ENCODE measurements around the gene AZU1. TPM values are rescaled to one million over a fixed set of nuclear protein-coding genes. Genes with fewer than 3 reads are reported as not detected.

The AZU1 gene
- total RNA-seq, 1 experiment from 2014 or later, result not detected

DNA sequence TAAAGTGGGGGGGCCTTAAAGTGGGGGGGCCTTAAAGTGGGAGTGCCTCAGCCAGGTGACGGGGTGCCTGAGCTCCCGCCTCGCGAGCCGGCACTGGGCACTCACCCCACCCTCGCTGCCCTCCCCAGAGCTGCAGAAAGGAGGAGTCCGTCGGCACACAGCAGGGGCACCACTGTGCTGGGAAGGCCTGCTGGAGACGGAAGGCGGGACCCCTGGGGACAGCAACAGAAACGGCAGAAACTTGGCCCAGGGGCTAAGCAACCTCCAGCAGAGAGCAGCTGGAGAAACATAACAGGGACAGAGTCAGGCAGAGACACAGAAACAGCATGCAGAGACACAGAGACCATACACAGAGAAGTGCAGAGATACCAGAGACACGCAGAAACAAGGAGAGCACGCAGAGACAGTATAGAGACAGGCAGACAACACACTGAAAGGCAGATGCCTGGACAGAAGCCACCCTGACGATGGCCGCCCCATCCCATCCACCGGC is 39.7 kb downstream of the AZU1 start:
- BruUV-seq (replicated peaks), result no TSS peak
- peaks cover 26% of the 10 kb centered on the region for H3K36me3 ChIP-seq (ENCODE audit: insufficient read depth, low read length, poor library complexity, severe bottlenecking)
- POLR2A ChIA-PET (ENCODE audit: low non-redundant PET), result interaction anchor here (0.6 to 0.7 kb wide), 2 partner anchors 48 to 120 kb away, joined by 8 to 9 read pairs; no protein-coding TSS in a partner anchor
- intact Hi-C loops (cut with micrococcal nuclease; ENCODE audit: unreplicated experiment), result loop anchor here (10.0 kb wide), 1 partner anchor 377 kb away; the partner anchor contains the start of genes ATP5F1D and MIDN
- H3K27me3 ChIP-seq (replicated peaks; ENCODE audit: insufficient read depth, low read depth, low read length, poor library complexity), result no peaks in the 10 kb centered on the region
- CTCF ChIA-PET, result interaction anchor here (0.7 kb wide), 1 partner anchor 134 kb away, joined by 3 read pairs; no protein-coding TSS in a partner anchor
- peaks cover 62% of the 10 kb centered on the region for H3K4me1 ChIP-seq (ENCODE audit: insufficient read depth, low read length, poor library complexity, severe bottlenecking)
- DNase-seq (ENCODE audit: low spot score), result peak; percentile 89
- TF ChIP-seq CTCF (conservative IDR thresholded peaks at IDR 0.05; ENCODE audit: low read depth, low read length) (no peak), EZH2 (IDR thresholded peaks at IDR 0.05; ENCODE audit: borderline replicate concordance, low read depth, low read length, poor library complexity, severe bottlenecking) (no peak)
- H3K4me3 ChIP-seq (ENCODE audit: low read depth, low read length, poor library complexity, severe bottlenecking), result no peak overlapping the region
- peak overlapping the region; percentile 28 for H3K27ac ChIP-seq (ENCODE audit: low read depth, low read length, poor library complexity, severe bottlenecking)
- no peaks in the 10 kb centered on the region for H3K9me3 ChIP-seq (ENCODE audit: low read depth, low read length, poor library complexity, severe bottlenecking)

- peak overlapping the region; percentile 37 for H3K27ac ChIP-seq (ENCODE audit: low read depth, low read length, poor library complexity, severe bottlenecking)
- POLR2A ChIA-PET (ENCODE audit: low non-redundant PET), result no interaction called here
- CTCF ChIA-PET, result no interaction called here
- no peaks in the 10 kb centered on the region for H3K27me3 ChIP-seq (replicated peaks; ENCODE audit: insufficient read depth, low read depth, low read length, poor library complexity)
- peaks cover 61% of the 10 kb centered on the region for H3K4me1 ChIP-seq (ENCODE audit: insufficient read depth, low read length, poor library complexity, severe bottlenecking)
- H3K9me3 ChIP-seq (ENCODE audit: low read depth, low read length, poor library complexity, severe bottlenecking), result no peaks in the 10 kb centered on the region
- no peak overlapping the region for H3K4me3 ChIP-seq (ENCODE audit: low read depth, low read length, poor library complexity, severe bottlenecking)
- no peak for TF ChIP-seq EZH2 (IDR thresholded peaks at IDR 0.05; ENCODE audit: borderline replicate concordance, low read depth, low read length, poor library complexity, severe bottlenecking)
- TF ChIP-seq CTCF (conservative IDR thresholded peaks at IDR 0.05; ENCODE audit: low read depth, low read length), result no peak
- intact Hi-C loops (cut with micrococcal nuclease; ENCODE audit: unreplicated experiment), result loop anchor here (10.0 kb wide), 1 partner anchor 377 kb away; the partner anchor contains the start of genes ATP5F1D and MIDN
- peaks cover 26% of the 10 kb centered on the region for H3K36me3 ChIP-seq (ENCODE audit: insufficient read depth, low read length, poor library complexity, severe bottlenecking)
- no TSS peak for BruUV-seq (replicated peaks)
- DNase-seq (ENCODE audit: low spot score), result no peak
Measured at GRCh38 chr19:867855-868457, 40.3 kb downstream of the AZU1 start.

DNA sequence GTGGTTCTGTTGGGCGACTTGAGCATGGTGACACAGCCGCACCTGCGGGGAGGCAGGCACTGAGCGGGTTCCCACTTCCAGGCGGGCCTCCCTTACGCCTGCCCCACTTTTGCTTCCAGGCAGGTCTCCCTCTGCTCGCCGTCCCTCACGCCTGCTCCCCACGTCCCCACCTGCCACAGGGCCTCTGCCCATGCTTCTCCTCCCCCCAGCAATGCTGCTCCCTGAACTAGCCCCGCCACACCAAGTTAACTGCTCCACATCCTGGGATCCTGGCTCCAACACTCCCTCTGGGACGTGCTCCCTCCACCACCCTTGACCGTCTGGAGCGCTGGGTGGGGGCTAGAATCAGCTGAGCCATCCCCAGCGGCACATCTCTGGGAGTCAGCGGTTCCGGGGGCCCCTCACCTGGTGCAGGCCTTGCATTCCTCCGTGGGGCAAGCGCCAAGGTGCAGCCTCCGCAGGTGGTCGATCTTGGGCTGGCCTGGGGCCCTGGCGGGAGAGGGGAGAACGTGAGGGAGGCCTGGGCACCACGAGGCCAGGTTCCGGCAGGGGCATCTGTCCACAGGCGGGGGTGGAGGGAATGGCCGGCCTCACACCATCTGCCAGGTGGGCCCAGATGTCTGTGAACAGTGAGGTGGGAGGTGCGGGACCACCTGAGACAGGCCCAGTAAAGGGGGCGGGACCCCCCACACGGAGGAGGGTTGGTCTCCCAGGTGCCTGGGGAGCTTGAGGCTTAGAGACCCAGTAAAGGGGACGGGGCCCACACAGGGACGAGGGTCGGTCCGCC is 41.0 kb downstream of the AZU1 start:
- no TSS peak for BruUV-seq (replicated peaks)
- POLR2A ChIA-PET (ENCODE audit: low non-redundant PET), result no interaction called here

More for the DNA sequence above, 41.0 kb downstream of the AZU1 start:
- Histone ChIP-seq H3K36me3 (ENCODE audit: insufficient read depth, low read length, poor library complexity, severe bottlenecking) (peaks cover 26% of the 10 kb centered on the region), H3K27ac (ENCODE audit: low read depth, low read length, poor library complexity, severe bottlenecking) (peak overlapping the region; percentile 67), H3K27me3 (replicated peaks; ENCODE audit: insufficient read depth, low read depth, low read length, poor library complexity) (no peaks in the 10 kb centered on the region), H3K4me3 (ENCODE audit: low read depth, low read length, poor library complexity, severe bottlenecking) (no peak overlapping the region), H3K9me3 (ENCODE audit: low read depth, low read length, poor library complexity, severe bottlenecking) (no peaks in the 10 kb centered on the region), H3K4me1 (ENCODE audit: insufficient read depth, low read length, poor library complexity, severe bottlenecking) (peaks cover 60% of the 10 kb centered on the region)
- intact Hi-C loops (cut with micrococcal nuclease; ENCODE audit: unreplicated experiment), result loop anchor here (10.0 kb wide), 1 partner anchor 376 kb away; the partner anchor contains the start of genes ATP5F1D and MIDN
- TF ChIP-seq CTCF (conservative IDR thresholded peaks at IDR 0.05; ENCODE audit: low read depth, low read length) (no peak), EZH2 (IDR thresholded peaks at IDR 0.05; ENCODE audit: borderline replicate concordance, low read depth, low read length, poor library complexity, severe bottlenecking) (no peak)
- no peak for DNase-seq (ENCODE audit: low spot score)
- CTCF ChIA-PET, result no interaction called here
